CD14-positive monocyte (primary cell): ENCODE results near the gene MAP6D1. TPM values are rescaled to one million over a fixed set of nuclear protein-coding genes. Genes with fewer than 3 reads are reported as not detected.

Experiments used
- DNase-seq, 3 donors: peaks; one replicate each; pipeline ENCODE4 v3.0.0-alpha.2; 2011 to 2022
- H2AFZ ChIP-seq: 2 replicates; pipeline ENCODE4 v1.6.0; 2012; ENCODE audit warnings: mild to moderate bottlenecking, low read depth, low read length, inconsistent platforms; ENCODE audit not compliant: insufficient read depth, poor library complexity, severe bottlenecking
- H3K27ac ChIP-seq, 2 donors: 1 replicate in 1 of 2; 2 replicates in 1 of 2; pipeline ENCODE4 v1.5.1; 2012 to 2013; ENCODE audit warnings: low read length in 2 of 2, control low read depth in 1 of 2, inconsistent platforms in 1 of 2, low read depth in 1 of 2, mild to moderate bottlenecking in 1 of 2
- H3K27me3 ChIP-seq, 2 donors: one replicate each; pipeline versions ENCODE4 v1.6.0 to v1.6.1; 2011 to 2013; ENCODE audit warnings: low read length in 2 of 2; ENCODE audit not compliant: control insufficient read depth in 2 of 2, insufficient read depth in 2 of 2
- H3K36me3 ChIP-seq, 2 donors: replicated peaks in 1 of 2; 1 replicate in 1 of 2; 2 replicates in 1 of 2; pipeline versions ENCODE4 v1.5.1 to v1.6.1; 2012 to 2013; ENCODE audit warnings: low read length in 2 of 2, control low read depth in 1 of 2, inconsistent platforms in 1 of 2, mild to moderate bottlenecking in 1 of 2; ENCODE audit not compliant: insufficient read depth in 2 of 2, control insufficient read depth in 1 of 2
- H3K4me1 ChIP-seq, 2 donors: 1 replicate in 1 of 2; 2 replicates in 1 of 2; pipeline versions ENCODE4 v1.5.1 to v1.6.1; 2012 to 2013; ENCODE audit warnings: low read length in 2 of 2, control low read depth in 1 of 2, inconsistent platforms in 1 of 2, mild to moderate bottlenecking in 1 of 2, moderate library complexity in 1 of 2; ENCODE audit not compliant: insufficient read depth in 2 of 2, control insufficient read depth in 1 of 2
- H3K4me2 ChIP-seq: replicated peaks from 2 replicates; pipeline ENCODE3; 2012; ENCODE audit warnings: low read length, moderate library complexity, mild to moderate bottlenecking; ENCODE audit not compliant: poor library complexity, severe bottlenecking; ENCODE audit errors: extremely low read depth
- H3K4me3 ChIP-seq, 3 experiments: fragments of 200-600 bp in 1 of 3; sonication (generic) in 1 of 3; replicated peaks in 1 of 3; 1 replicate in 2 of 3; 2 replicates in 1 of 3; pipeline ENCODE4 v1.5.1; 2011 to 2013; ENCODE audit warnings: low read length in 3 of 3, mild to moderate bottlenecking in 3 of 3, control low read depth in 2 of 3, low read depth in 2 of 3, inconsistent platforms in 1 of 3, moderate library complexity in 1 of 3
- H3K79me2 ChIP-seq: 2 replicates; pipeline ENCODE4 v1.6.0; 2012; ENCODE audit warnings: mild to moderate bottlenecking, control low read depth, inconsistent platforms, low read length, moderate library complexity; ENCODE audit not compliant: insufficient read depth
- H3K9ac ChIP-seq: 2 replicates; pipeline ENCODE4 v1.6.0; 2017; ENCODE audit warnings: low read length, mild to moderate bottlenecking; ENCODE audit not compliant: insufficient read depth, poor library complexity, severe bottlenecking
- H3K9me3 ChIP-seq, 2 donors: replicated peaks in 1 of 2; 1 replicate in 1 of 2; 2 replicates in 1 of 2; pipeline versions ENCODE4 v1.5.1 to v1.6.1; 2012 to 2013; ENCODE audit warnings: low read length in 2 of 2, control low read depth in 1 of 2; ENCODE audit not compliant: control insufficient read depth in 1 of 2, insufficient read depth in 1 of 2
- H4K20me1 ChIP-seq: 2 replicates; pipeline ENCODE4 v1.6.0; 2012; ENCODE audit warnings: mild to moderate bottlenecking, low read length, control low read depth, moderate library complexity; ENCODE audit not compliant: insufficient read depth
- H3K27ac Mint-ChIP-seq, 7 donors: one replicate each; pipeline ENCODE4 v1.8.0; 2020; ENCODE audit warnings: mild to moderate bottlenecking in 7 of 7, mixed read lengths in 7 of 7, moderate library complexity in 6 of 7, inconsistent platforms in 2 of 7
- H3K27me3 Mint-ChIP-seq, 3 donors: one replicate each; pipeline ENCODE4 v1.8.0; 2021 to 2022; ENCODE audit warnings: low read depth in 3 of 3, mild to moderate bottlenecking in 3 of 3, mixed read lengths in 3 of 3, moderate library complexity in 3 of 3, inconsistent platforms in 1 of 3
- H3K36me3 Mint-ChIP-seq, 2 donors: one replicate each; pipeline ENCODE4 v1.8.0; 2020; ENCODE audit warnings: mixed read lengths in 2 of 2, inconsistent platforms in 1 of 2, mild to moderate bottlenecking in 1 of 2
- H3K4me1 Mint-ChIP-seq: one replicate; pipeline ENCODE4 v1.8.0; 2020; ENCODE audit warnings: mild to moderate bottlenecking, mixed read lengths
- H3K4me3 Mint-ChIP-seq, 2 donors: one replicate each; pipeline ENCODE4 v1.8.0; 2020; ENCODE audit warnings: mild to moderate bottlenecking in 2 of 2, mixed read lengths in 2 of 2, moderate library complexity in 1 of 2
- H3K9me3 Mint-ChIP-seq, 7 donors: one replicate each; pipeline ENCODE4 v1.8.0; 2020 to 2022; ENCODE audit warnings: mixed read lengths in 7 of 7, mild to moderate bottlenecking in 6 of 7, moderate library complexity in 6 of 7, inconsistent platforms in 2 of 7
- CTCF ChIP-seq: fragments of 200-600 bp; IDR thresholded peaks from one replicate; pipeline ENCODE4 v1.8.0; 2022; ENCODE audit warnings: antibody characterized with exemption, mild to moderate bottlenecking
- WGBS: methylation state at CpG from one replicate; pipeline ENCODE4 v1.1.5; 2013; ENCODE audit warnings: missing lambda C conversion rate; ENCODE audit not compliant: insufficient coverage; 5-methylcytosine and 5-hydroxymethylcytosine counted together
- intact Hi-C, 2 donors: fragments of 100-400 bp; cut with micrococcal nuclease; formaldehyde crosslinking; loops; one replicate each; pipeline versions ENCODE4 v1.15.0 to v1.15.1; 2023
- polyA plus RNA-seq, 3 donors: library from polyadenylated mRNA; depleted of rRNA in 1 of 3; unstranded in 2 of 3; stranded (reverse) in 1 of 3; fragments of 300-500 nt in 2 of 3; fragments of >200 nt in 1 of 3; fragmentation: Illumina TruSeq in 2 of 3; gene quantifications; 1 replicate in 2 of 3; 2 replicates in 1 of 3; pipeline ENCODE4 v1.2.3, GENCODE V29; 2012 to 2021

MAP6D1 gene
- polyA plus RNA-seq, 3 donors, result 0.18 to 0.35 TPM; not detected in 1

- no peaks in the 10 kb centered on the region for H4K20me1 ChIP-seq
- Mint-ChIP-seq H3K9me3 (peaks cover 0 to 2% (median 0%) of the 10 kb centered on the region in 7 donors), H3K4me1 (peaks cover 43% of the 10 kb centered on the region), H3K27ac (peak overlapping the region; percentile 79 to 93 (median 85)), H3K36me3 (peaks cover 42 to 63% of the 10 kb centered on the region in 2 donors), H3K4me3 (peak overlapping the region in 1 of 2 donors; percentile 68), H3K27me3 (no peaks in the 10 kb centered on the region)
- no peak overlapping the region for H3K9ac ChIP-seq
- peaks cover 40 to 47% of the 10 kb centered on the region in 2 donors for H3K4me1 ChIP-seq
- H3K36me3 ChIP-seq, result peaks cover 21 to 54% of the 10 kb centered on the region in 2 donors
- no peak for TF ChIP-seq CTCF
- WGBS, result 0% methylated on average over 1 of the region's 5 CpGs
- peak overlapping the region; percentile 25 for H3K4me2 ChIP-seq
- no peaks in the 10 kb centered on the region for H3K9me3 ChIP-seq
- DNase-seq, result peak; percentile 3 to 18 (median 10)
- H3K27ac ChIP-seq, result peak overlapping the region; percentile 52 to 68
- H2AFZ ChIP-seq, result no peak overlapping the region
- no peaks in the 10 kb centered on the region for H3K27me3 ChIP-seq
- intact Hi-C loops, result no loop called here
- peak overlapping the region in 1 of 3 experiments; percentile 54 for H3K4me3 ChIP-seq
- peaks cover 4% of the 10 kb centered on the region for H3K79me2 ChIP-seq
Measured at GRCh38 chr3:183775781-183776180, 49.6 kb downstream of the MAP6D1 start.

GRCh38 chr3:183774631-183775030 lies 50.7 kb downstream of the MAP6D1 start:
- Histone ChIP-seq H3K4me1 (peaks cover 39 to 46% of the 10 kb centered on the region in 2 donors), H3K27ac (no peak overlapping the region), H4K20me1 (no peaks in the 10 kb centered on the region), H3K4me2 (no peak overlapping the region), H3K9me3 (no peaks in the 10 kb centered on the region), H3K27me3 (no peaks in the 10 kb centered on the region), H3K4me3 (no peak overlapping the region), H3K36me3 (peaks cover 21 to 55% of the 10 kb centered on the region in 2 donors), H3K79me2 (peaks cover 4% of the 10 kb centered on the region), H3K9ac (no peak overlapping the region), H2AFZ (no peak overlapping the region)
- H3K27me3 Mint-ChIP-seq, result no peaks in the 10 kb centered on the region
- TF ChIP-seq CTCF, result no peak
- H3K9me3 Mint-ChIP-seq, result peaks cover 0 to 2% (median 0%) of the 10 kb centered on the region in 7 donors
- H3K36me3 Mint-ChIP-seq, result peaks cover 42 to 64% of the 10 kb centered on the region in 2 donors
- peak overlapping the region in 1 of 7 donors; percentile 39 for H3K27ac Mint-ChIP-seq
- intact Hi-C loops, result no loop called here
- no peak for DNase-seq
- 80% methylated on average over 1 of the region's 3 CpGs for WGBS
- no peak overlapping the region for H3K4me3 Mint-ChIP-seq
- H3K4me1 Mint-ChIP-seq, result peaks cover 40% of the 10 kb centered on the region
